Activated CD8-positive, alpha-beta T cell treated with anti-CD3 and anti-CD28 coated beads for 36 hours (primary cell): ENCODE data around the gene MORN5. TPM values are rescaled to one million over a fixed set of nuclear protein-coding genes. Genes with fewer than 3 reads are reported as not detected.

Source experiments
- ATAC-seq: fragments of 200-7000 bp; cut with Tn5 transposase; one replicate; pipeline ENCODE4 v1.10.0; 2021; ENCODE audit warnings: mild to moderate bottlenecking, moderate library complexity
- CTCF ChIA-PET: fragments of 350-600 bp; sonication (Branson Sonifier 250); formaldehyde crosslinking; loops from one replicate; lab custom pipeline; 2021; ENCODE audit warnings: antibody characterized with exemption; lab: Charles Lee
- POLR2A ChIA-PET: fragments of 350-600 bp; sonication (Branson Sonifier 250); formaldehyde crosslinking; loops from one replicate; lab custom pipeline; 2021; ENCODE audit warnings: antibody characterized with exemption; lab: Charles Lee
- DNase-seq: peaks from one replicate; pipeline ENCODE4 v3.0.0-alpha.2; 2020
- H3K27ac Mint-ChIP-seq: one replicate; pipeline ENCODE4 v1.8.0; 2021; ENCODE audit warnings: mild to moderate bottlenecking, mixed read lengths
- H3K27me3 Mint-ChIP-seq: one replicate; pipeline ENCODE4 v1.8.0; 2021; ENCODE audit warnings: mixed read lengths
- H3K36me3 Mint-ChIP-seq: one replicate; pipeline ENCODE4 v1.8.0; 2021; ENCODE audit warnings: low read depth, mixed read lengths
- H3K4me1 Mint-ChIP-seq: one replicate; pipeline ENCODE4 v1.8.0; 2021; ENCODE audit warnings: low read depth, mixed read lengths
- H3K4me3 Mint-ChIP-seq: one replicate; pipeline ENCODE4 v1.8.0; 2021; ENCODE audit warnings: mild to moderate bottlenecking, moderate library complexity, mixed read lengths
- H3K9me3 Mint-ChIP-seq: one replicate; pipeline ENCODE4 v1.8.0; 2021; ENCODE audit warnings: mixed read lengths
- intact Hi-C: fragments of 100-400 bp; cut with micrococcal nuclease; formaldehyde crosslinking; loops from one replicate; pipeline ENCODE4 v1.10.0; 2022
- total RNA-seq, 2 experiments: library from RNA; stranded (reverse); gene quantifications; one replicate each; pipeline ENCODE4 v1.2.3, GENCODE V29; 2021
- TF ChIP-seq, protein P1 (sequence below): fragments of 200-600 bp; IDR thresholded peaks from one replicate; pipeline ENCODE4 v1.8.0; 2022; ENCODE audit warnings: antibody characterized with exemption, mild to moderate bottlenecking

The MORN5 gene
- total RNA-seq, 2 experiments from 2014 or later = not detected

DNA sequence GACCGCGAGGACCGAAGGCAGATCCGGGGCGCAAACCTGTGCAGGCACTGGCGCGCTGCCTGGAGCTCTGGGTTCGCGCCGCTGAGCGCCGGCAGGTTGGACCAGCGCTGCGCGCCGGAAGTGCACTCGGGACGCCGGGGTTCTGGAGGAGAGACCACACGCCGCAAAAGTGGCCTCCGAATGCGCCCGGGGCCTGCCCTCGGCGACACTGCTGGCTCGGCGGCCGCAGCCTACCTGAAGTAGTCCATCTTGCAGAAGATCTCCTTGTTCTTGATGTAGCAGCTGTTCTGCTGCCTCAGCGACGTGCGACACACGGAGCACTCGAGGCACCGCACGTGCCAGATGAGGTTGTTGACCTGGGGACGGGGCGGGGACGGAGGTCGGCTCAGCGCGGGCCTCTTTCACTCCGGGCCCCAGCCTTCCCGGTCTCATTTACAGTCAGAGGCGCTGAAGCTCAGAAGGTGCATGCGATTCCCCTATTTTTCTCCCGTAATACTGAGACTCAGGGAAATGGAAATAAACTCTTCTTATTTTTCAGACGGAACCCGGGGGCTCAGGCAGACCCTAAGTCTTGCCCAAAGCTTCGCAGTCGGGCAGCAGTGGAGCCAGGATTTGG, 66.5 kb downstream of the MORN5 start:
- Mint-ChIP-seq H3K27ac (no peak overlapping the region), H3K4me1 (peaks cover 2% of the 10 kb centered on the region), H3K4me3 (no peak overlapping the region), H3K27me3 (peaks cover 43% of the 10 kb centered on the region), H3K36me3 (no peaks in the 10 kb centered on the region), H3K9me3 (no peaks in the 10 kb centered on the region)
- TF ChIP-seq, protein P1, sequence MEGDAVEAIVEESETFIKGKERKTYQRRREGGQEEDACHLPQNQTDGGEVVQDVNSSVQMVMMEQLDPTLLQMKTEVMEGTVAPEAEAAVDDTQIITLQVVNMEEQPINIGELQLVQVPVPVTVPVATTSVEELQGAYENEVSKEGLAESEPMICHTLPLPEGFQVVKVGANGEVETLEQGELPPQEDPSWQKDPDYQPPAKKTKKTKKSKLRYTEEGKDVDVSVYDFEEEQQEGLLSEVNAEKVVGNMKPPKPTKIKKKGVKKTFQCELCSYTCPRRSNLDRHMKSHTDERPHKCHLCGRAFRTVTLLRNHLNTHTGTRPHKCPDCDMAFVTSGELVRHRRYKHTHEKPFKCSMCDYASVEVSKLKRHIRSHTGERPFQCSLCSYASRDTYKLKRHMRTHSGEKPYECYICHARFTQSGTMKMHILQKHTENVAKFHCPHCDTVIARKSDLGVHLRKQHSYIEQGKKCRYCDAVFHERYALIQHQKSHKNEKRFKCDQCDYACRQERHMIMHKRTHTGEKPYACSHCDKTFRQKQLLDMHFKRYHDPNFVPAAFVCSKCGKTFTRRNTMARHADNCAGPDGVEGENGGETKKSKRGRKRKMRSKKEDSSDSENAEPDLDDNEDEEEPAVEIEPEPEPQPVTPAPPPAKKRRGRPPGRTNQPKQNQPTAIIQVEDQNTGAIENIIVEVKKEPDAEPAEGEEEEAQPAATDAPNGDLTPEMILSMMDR = no peak
- intact Hi-C loops = no loop called here
- ATAC-seq = no peak
- ChIA-PET POLR2A (interaction anchor here (0.5 to 1.4 kb wide), 2 partner anchors 10 to 716 kb away, joined by 3 to 4 read pairs; no protein-coding TSS in a partner anchor), CTCF (no interaction called here)
- no peak for DNase-seq

DNA sequence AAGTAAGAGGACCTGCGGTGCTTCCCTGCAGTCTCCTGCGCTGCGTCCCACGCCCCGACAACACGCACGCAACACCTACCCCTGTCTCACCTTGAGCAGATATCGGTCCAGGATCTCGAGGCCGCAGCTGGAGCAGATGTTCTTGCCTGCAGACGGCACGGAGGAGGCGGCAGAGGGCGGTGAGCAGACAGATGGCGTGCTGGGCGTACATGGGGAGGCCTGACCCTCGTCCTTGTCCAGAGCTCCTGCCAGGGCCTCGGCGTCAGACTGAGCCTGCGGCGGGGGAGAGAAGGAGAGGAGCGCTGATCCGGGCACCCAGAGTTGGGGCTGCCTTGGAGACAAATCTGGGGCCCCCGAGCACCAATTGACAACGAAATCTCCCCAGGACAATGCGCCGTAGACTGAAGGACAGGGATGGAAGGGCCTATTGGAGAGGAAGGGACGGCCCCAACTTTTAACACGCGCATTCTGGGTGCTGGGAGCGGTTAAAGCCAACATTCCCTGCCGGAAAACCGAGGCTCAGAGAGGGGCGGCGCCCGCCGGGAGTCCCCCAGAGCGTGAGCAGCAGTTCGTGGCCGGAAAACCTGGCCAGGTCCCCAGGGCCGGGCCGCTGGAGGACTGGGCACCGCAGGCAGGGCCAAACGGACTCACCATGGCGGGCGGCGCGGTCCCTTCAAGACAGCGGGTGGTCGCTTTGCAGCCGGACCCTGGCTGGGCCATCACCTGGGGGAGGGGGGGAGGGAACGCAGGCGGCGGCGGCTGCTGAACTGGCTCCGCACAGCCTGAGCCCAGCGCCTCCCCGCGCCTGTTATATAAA, 67.3 kb downstream of the MORN5 start:
- Mint-ChIP-seq H3K36me3 (no peaks in the 10 kb centered on the region), H3K27me3 (peaks cover 40% of the 10 kb centered on the region), H3K4me1 (peaks cover 2% of the 10 kb centered on the region), H3K27ac (no peak overlapping the region), H3K9me3 (no peaks in the 10 kb centered on the region), H3K4me3 (no peak overlapping the region)
- TF ChIP-seq, protein P1 = no peak
- DNase-seq = no peak
- intact Hi-C loops = no loop called here
- no peak for ATAC-seq
- CTCF ChIA-PET = no interaction called here
- POLR2A ChIA-PET = interaction anchor here (1.4 kb wide), 1 partner anchor 10 kb away, joined by 4 read pairs; no protein-coding TSS in a partner anchor

DNA sequence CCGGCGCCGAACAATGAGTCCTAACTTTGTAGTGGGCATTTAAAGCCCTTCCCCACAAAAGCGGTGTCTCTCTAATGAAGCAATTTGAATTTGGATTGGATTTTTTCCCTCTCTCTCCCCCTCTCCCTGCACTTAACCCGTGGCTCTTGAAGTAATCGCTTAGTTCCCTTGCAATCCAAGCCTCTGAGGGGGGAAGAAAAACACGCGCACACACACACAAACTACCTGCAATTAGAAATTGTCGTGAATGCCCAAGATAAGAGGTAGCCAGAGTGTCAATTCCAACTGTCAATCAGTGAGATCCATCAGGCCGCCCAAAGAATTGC, 67.8 kb downstream of the MORN5 start:
- POLR2A ChIA-PET = no interaction called here
- Mint-ChIP-seq H3K36me3 (no peaks in the 10 kb centered on the region), H3K27ac (no peak overlapping the region), H3K9me3 (no peaks in the 10 kb centered on the region), H3K4me3 (no peak overlapping the region), H3K4me1 (peaks cover 2% of the 10 kb centered on the region), H3K27me3 (peaks cover 35% of the 10 kb centered on the region)
- intact Hi-C loops = no loop called here
- CTCF ChIA-PET = no interaction called here
- TF ChIP-seq, protein P1 = no peak
- ATAC-seq (no peak), DNase-seq (no peak)

DNA sequence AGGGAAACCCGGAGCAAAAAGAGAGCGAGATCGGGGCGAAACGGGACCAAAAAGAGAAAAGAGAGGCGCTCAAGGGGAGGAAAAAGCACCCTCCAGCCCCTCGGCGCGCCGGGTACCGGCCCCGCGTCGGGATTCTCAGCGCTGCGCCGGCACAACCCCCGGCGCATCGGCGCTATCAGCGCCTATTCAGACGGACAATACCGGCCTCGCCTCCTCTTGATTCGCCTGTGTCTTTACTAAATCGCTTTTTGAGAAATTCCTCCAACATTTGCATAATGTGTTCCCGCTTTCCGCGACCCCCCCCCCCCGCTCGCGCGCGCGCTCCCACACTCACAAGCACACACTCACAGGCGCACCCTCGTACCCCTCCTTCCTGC, 68.5 kb downstream of the MORN5 start:
- peaks cover 2% of the 10 kb centered on the region for H3K4me1 Mint-ChIP-seq
- ATAC-seq = no peak
- no peak for DNase-seq
- TF ChIP-seq, protein P1 = no peak
- intact Hi-C loops = no loop called here
- no peak overlapping the region for H3K27ac Mint-ChIP-seq
- peak overlapping the region; percentile 19 for H3K4me3 Mint-ChIP-seq
- H3K9me3 Mint-ChIP-seq = no peaks in the 10 kb centered on the region
- peaks cover 29% of the 10 kb centered on the region for H3K27me3 Mint-ChIP-seq
- H3K36me3 Mint-ChIP-seq = no peaks in the 10 kb centered on the region
- CTCF ChIA-PET = no interaction called here
- POLR2A ChIA-PET = no interaction called here
